Cardiac atrium fibroblast (primary cell): ENCODE data around the gene ANKH. TPM values are rescaled to one million over a fixed set of nuclear protein-coding genes. Genes with fewer than 3 reads are reported as not detected.

Source experiments
- total RNA-seq: library from RNA; depleted of rRNA; stranded (reverse); fragments of >200 nt; gene quantifications from 2 replicates; pipeline ENCODE4 v1.2.3, GENCODE V29; 2015

ANKH gene
- total RNA-seq, result 14.1 and 19.7 TPM in 2 replicates

DNA sequence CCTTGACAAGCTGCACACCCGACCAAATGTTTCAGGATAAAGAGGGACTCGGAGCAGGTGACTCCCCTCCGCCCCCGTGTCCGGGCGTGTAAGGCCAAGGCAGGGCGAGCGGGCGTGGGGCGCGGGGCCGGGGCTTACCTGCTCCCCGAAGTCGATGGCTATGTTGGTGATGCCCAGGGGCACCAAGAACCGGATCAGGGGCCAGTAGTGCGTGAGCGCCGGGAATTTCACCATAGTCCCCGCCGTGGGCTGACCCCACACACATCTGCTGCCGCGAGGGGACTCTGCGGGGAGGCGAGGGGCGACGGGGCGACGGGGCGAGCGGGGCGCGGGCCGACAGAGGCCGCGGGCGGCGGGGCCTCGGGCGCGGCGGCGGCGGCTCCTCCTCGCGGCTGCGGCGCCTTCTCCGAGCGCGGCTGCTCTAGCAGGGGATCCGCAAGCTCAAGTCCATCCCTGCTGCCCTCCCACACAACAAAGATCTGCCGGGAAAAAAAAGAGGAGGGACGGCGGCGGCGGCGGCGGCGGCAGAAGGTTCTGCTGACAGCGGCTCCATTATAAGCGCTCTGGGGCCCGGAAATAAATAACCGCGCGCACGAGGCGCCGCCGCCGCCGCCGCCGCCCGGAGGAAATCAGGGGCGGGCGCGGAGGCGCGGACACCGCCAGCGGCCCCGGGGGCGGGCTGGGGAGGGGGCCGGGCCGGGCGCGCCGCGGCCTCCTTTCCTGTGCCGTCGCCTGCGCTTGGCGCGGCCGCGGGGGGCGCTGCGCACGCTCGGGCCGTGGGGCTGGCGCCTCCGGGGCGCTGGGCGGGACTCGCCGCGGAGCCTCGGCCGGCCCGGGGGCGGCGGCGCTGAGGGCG is at the start of gene ANKH:
ANKH (minus strand) TSS at position 565 of the 856 bp plus-strand sequence; CDS start at position 234, 331 bp downstream.

GRCh38 chr5:14664270-14665100 is 207.1 kb downstream of the ANKH start, which contains the start of gene OTULIN:
Gene OTULIN, plus strand, starts transcription at chr5:14664718. Its CDS starts 108 bp downstream, at chr5:14664826.

Other genes starting within 250 kb of the ANKH start
- gene OTULIN, start 207.1 kb downstream of the ANKH start, total RNA-seq, result 19.6 and 29.4 TPM in 2 replicates